Mammary epithelial cell (primary cell): Measurements from ENCODE around the gene CLMN.

Experiments
- CTCF ChIP-seq, 2 donors: IDR thresholded peaks in 1 of 2; conservative IDR thresholded peaks in 1 of 2; 2 replicates each; pipeline ENCODE4 v1.5.1; 2011 to 2012; ENCODE audit warnings: inconsistent platforms in 2 of 2, low read length in 2 of 2, mild to moderate bottlenecking in 2 of 2, control low read depth in 1 of 2, low read depth in 1 of 2; ENCODE audit not compliant: insufficient read depth in 1 of 2; ENCODE audit errors: extremely low read depth in 1 of 2
- EZH2 ChIP-seq: IDR thresholded peaks from 2 replicates; pipeline ENCODE4 v1.6.1; 2012; ENCODE audit warnings: low read length, inconsistent platforms, borderline replicate concordance

GRCh38 chr14:95253039-95253630 is 66.6 kb downstream of the CLMN start:
- TF ChIP-seq CTCF (conservative IDR thresholded peaks at IDR 0.05 in 1 of 2, IDR thresholded peaks at IDR 0.05 in 1 of 2; ENCODE audit: extremely low read depth in 1 of 2, insufficient read depth in 1 of 2, low read depth in 1 of 2, low read length in 2 of 2) (no peak), EZH2 (no peak)
